HUDEP-2 (cell line): ENCODE results near the gene MAGEB16.

ENCODE experiments used
- DNase-seq, 76 experiments: peaks; one replicate each; lab custom pipeline; 2025; ENCODE audit not compliant: unreplicated experiment in 76 of 76; lab: John Stamatoyannopoulos, UW

The MAGEB16 gene

DNA sequence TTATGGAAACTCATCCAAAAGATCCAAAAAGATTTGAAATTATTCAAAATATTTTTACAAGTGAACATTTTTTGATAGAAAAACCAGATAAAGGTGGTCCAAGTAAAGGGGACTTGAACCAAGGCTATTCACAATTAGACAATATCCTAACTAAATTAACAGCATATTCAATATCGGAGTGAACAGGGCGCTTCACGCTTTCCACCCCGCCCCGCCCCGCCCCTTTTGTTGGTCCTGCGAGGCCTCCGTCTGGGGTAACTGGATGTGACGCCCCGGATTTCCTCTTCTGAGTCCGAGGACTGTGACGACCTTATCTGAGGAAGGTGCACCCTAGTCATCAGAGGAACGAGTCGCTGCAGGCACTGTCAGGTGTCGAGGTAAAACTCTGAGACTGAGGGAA lies at the start of gene MAGEB16:
Gene MAGEB16, plus strand, starts transcription at position 301 of the 400 bp plus-strand sequence. CDS start 3,855 bp downstream, outside the sequence.
- no peak for DNase-seq

DNA sequence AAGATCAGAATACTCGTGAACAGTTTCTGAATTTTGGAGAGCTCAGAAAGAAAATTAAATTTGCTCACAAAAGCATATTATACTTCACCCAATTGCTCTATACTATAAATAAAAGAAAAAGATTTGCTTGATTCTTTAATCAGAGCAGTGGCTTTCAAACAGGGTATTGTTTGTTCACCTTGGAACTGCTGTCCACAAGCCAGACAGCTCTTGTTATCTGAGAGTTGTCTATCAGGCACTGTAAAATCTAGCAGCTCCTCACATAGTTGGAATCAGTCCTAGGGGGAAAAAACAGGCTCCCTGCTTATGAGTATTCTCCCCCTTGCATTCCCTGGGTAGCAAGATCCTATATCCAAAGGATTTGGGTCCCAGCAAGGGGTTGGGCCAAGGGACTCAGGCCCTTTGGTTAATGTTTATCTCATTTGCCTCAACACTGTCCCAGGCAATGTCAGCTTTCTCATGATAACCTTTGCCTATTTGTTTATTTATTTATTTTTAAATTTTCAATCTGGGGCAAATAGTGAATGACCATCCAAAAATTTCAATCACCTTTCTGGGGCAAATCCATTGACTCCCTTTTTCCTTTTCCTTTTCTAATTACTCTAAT lies 24.1 kb upstream of the MAGEB16 start:
- no peak for DNase-seq

DNA sequence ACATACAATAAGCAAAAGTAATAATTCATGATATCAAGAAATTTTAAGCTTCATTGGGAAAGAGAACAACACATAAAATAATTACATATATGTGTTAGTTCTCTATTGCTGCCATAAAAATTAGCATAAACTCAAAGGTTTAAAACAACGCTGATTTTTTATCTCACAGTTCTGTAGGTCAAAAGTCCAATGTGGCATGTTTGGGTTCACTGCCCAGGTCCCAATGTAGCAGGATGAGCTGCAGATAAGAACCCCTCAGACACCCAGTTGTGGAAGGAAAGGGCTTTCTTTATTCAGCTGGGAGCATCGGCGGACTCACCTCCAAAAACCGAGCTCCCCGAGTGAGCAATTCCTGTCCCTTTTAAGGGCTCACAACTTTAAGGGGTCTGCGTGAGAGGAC lies 13.1 kb upstream of the MAGEB16 start:
- DNase-seq, result no peak

DNA sequence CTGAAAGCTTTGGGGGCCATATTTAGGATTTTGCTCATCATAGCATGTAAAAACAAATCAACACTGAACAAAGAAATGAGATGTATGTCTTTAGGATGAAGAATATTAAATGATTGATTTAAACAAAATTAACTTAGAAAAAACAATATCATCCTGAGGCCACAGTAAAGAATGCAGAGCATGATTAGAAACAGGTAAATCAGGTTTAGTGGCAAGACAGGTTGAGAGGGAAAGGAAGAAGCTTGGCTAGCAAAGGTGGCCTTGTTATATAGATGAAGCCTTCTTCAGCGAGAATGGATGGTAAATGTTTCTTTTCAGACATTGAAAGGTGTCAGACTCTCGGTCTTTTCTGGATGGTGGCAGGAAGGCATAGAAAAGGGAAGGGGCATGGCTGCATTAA lies 11.9 kb upstream of the MAGEB16 start:
- DNase-seq, result no peak

DNA sequence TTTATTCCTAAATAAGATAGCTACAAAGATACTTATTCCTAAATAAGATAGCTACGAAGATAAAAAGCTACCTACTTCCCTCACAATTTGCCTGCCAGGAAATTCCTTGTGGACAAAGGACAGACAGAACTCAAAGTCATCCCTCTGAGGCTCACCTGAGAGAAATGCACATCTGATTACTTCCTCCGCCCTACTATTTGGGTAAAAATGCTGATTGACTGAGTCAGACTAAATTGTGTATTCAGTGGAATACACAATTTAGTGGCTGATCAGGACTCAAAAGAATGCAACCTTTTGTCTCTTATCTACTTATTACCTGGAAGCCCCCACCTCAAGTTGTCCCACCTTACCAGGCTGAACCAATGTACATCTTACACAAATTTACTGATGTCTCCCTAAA lies 10.3 kb upstream of the MAGEB16 start:
- DNase-seq, result no peak

DNA sequence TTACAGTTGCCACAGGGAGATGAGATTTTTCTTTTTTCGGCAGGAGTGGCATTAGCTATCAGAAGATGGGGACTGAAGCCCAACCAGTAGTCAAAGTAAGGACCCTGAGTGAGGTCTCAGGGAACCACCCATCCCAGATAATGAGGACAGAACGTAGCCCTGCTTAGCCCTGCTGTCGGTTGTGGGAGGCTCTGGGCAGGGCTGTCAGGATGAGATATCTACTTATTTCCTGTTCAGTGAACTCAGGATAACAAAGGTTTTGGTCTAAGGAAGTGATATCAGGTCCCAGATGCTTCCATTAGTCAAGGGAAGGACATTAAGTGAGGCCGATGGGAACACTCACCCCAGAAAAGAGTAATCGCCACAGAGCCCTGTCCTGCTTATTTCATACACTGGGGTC lies 2.3 kb downstream of the MAGEB16 start:
- no peak for DNase-seq

DNA sequence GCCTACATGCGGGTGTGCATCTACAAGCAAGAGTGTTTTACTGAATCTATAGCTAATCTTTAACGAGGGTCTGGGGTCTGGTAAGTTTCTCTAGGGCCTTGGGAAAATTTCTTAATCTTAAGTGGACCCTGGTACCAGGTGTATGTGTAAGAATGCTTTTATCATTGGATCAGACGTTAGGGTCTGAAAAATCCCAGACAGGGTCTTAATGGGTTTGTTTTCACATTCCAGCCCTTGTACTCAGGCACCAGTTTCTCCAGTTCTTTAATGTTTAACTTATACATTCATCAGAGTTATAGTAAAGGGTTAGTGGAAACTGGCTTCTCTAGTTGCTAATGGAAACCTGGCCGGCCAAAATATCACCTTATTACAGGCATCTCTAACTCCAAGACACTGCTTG lies 11.6 kb downstream of the MAGEB16 start:
- DNase-seq, result no peak

DNA sequence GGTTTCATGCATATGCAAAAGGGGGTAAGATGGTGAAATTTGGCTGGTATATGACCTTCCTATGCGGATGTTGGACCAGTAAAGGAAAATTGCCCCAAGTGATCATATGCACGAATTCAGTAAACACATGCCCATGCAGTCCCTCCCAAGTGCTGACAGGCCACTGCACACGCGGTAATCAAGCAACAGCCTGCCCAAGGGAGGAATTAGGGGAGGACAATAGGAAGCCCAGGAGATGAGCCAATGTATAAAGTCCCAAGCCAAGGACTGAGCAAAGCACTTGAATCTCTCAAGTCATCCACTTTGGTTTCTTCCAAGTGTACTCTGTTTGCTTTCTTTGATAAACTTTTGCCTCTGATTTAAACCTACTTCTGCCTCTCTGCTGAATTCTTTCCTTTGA lies 21.1 kb downstream of the MAGEB16 start:
- no peak for DNase-seq

DNA sequence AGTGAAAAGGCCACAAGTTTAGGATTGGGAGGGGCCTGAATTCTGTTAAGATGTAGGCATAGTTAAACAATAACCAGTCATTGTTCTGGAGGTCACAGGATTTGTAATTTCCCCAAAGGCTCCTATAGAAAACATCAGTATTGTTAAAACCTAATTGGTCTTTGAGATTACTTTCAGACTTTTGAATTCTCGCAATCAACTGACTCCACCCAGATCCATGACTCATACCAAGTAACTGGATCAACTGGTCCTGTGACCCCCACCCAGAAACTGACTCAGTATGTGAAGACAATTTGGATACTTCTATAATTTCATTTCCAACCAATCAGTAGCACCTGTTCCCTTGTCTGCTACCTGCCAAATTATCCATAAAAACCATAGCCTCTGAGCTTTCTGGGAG lies 28.4 kb downstream of the MAGEB16 start:
- no peak for DNase-seq

DNA sequence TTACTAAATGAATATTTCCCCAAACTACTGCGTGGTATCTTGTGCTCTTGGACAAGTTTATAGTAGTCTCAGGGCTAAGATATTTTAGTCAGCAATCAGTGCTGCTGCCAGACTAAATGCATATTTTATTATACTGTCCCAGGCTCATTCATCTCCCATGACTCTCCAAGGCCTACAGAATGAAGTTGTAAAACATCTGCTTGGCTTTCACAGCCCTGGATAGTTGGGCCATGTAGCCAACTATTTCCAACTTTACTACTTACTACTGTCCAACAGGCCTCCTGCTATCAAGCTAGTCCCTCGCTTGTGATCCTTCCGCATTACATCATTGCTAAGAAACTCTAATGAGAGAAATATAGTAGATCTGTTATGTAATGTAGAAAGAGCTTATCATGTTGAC lies 31.4 kb downstream of the MAGEB16 start:
- DNase-seq, result no peak

DNA sequence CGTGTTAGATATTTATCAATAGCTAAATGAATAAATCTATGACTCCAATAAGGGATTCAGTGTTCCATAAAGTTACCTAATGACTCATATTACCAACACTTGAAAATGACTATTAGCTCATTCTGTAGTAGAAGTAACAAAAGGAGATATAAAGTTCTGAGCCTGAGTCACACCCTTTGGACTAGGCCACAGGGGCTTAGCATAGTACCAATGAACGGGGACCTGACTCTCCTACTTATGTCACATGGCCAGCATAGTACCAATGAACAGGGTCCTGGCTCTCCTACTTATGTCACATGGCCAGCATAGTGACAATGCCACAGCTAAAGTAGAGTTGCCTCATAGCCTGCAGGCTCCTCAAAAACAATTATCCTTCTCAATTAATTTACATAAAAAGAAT lies 43.7 kb downstream of the MAGEB16 start:
- DNase-seq, result no peak

DNA sequence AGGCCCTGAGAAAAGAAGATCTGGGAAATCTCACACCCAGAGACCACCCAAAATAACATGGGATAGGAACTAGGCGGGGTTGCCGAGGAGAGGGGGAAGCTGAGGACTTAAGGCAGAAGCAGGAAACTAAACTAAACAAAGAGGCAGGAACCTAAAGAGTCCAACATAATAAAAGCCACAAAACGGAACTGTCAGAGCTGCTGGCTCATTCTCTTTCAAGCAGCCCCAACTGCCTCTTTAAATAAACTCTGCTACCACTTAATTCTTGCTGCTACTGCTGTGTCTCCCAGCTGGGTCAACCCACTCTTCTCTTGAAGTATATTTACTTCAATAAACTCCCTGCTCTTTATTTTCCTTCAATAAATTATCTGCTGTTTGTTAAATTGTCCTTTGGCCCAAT lies 44.5 kb downstream of the MAGEB16 start:
- DNase-seq, result no peak

DNA sequence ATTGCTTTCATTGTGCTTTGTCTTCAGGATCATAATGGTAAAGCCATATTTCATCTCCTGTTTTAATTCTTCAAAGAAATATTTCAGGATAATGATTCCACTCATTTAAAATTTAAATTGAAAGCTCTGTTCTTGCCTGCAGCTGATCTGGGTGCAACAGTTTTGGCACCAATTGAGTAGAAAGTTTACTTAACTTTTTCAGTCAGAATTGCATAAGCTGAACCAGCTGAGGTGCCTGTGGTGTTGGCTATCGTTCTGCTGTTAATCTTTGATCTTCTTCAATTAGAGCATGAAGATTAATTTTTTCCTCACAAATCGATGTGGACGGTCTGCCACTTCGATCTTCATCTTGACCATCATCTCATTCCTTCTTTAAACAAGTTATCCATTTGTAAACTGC lies 49.6 kb downstream of the MAGEB16 start:
- no peak for DNase-seq
